Common myeloid progenitor, CD34-positive (primary cell): Measurements from ENCODE around the gene BGN.

ENCODE experiments used
- CTCF ChIA-PET: fragments of 350-600 bp; sonication (Branson Sonifier 250); formaldehyde crosslinking; loops from one replicate; lab custom pipeline; 2021; ENCODE audit warnings: antibody characterized with exemption; lab: Charles Lee
- POLR2A ChIA-PET: fragments of 350-600 bp; sonication (Branson Sonifier 250); formaldehyde crosslinking; loops from one replicate; lab custom pipeline; 2021; ENCODE audit warnings: antibody characterized with exemption; lab: Charles Lee
- DNase-seq, 3 donors: peaks; one replicate each; pipeline versions ENCODE4 v3.0.0 to v3.0.0-alpha.2; 2013
- H3K27ac ChIP-seq, 2 experiments: 1 replicate in 1 of 2; 2 replicates in 1 of 2; pipeline ENCODE4 v1.7.0; 2013; ENCODE audit warnings: inconsistent platforms in 2 of 2, low read length in 2 of 2, mild to moderate bottlenecking in 2 of 2, low read depth in 1 of 2, moderate library complexity in 1 of 2; ENCODE audit not compliant: severe bottlenecking in 2 of 2, insufficient read depth in 1 of 2, poor library complexity in 1 of 2
- H3K27me3 ChIP-seq, 5 experiments: replicated peaks in 2 of 5; 1 replicate in 3 of 5; 2 replicates in 2 of 5; pipeline versions ENCODE4 v1.6.1 to v1.7.0; 2013; ENCODE audit warnings: low read length in 4 of 5, mild to moderate bottlenecking in 2 of 5, moderate library complexity in 2 of 5, inconsistent platforms in 1 of 5; ENCODE audit not compliant: insufficient read depth in 5 of 5, control insufficient read depth in 4 of 5
- H3K36me3 ChIP-seq, 4 experiments: 1 replicate in 2 of 4; 2 replicates in 2 of 4; pipeline versions ENCODE4 v1.6.1 to v1.7.0; 2013; ENCODE audit warnings: low read length in 3 of 4, control low read depth in 1 of 4, mild to moderate bottlenecking in 1 of 4; ENCODE audit not compliant: control insufficient read depth in 4 of 4, insufficient read depth in 4 of 4
- H3K4me1 ChIP-seq, 4 experiments: 1 replicate in 3 of 4; 2 replicates in 1 of 4; pipeline versions ENCODE4 v1.6.1 to v1.7.1; 2013; ENCODE audit warnings: low read length in 3 of 4, mild to moderate bottlenecking in 3 of 4, control low read depth in 1 of 4, inconsistent platforms in 1 of 4, moderate library complexity in 1 of 4; ENCODE audit not compliant: control insufficient read depth in 4 of 4, insufficient read depth in 4 of 4; ENCODE audit errors: control extremely low read depth in 1 of 4
- H3K4me3 ChIP-seq, 7 experiments: 1 replicate in 4 of 7; 2 replicates in 3 of 7; pipeline versions ENCODE4 v1.5.1 to v1.7.0; 2013; ENCODE audit warnings: mild to moderate bottlenecking in 7 of 7, low read length in 6 of 7, moderate library complexity in 6 of 7, inconsistent platforms in 2 of 7, low read depth in 2 of 7, control low read depth in 1 of 7; ENCODE audit not compliant: insufficient read depth in 4 of 7, control insufficient read depth in 1 of 7; ENCODE audit errors: extremely low read depth in 1 of 7
- H3K9me3 ChIP-seq, 5 experiments: 1 replicate in 4 of 5; 2 replicates in 1 of 5; pipeline versions ENCODE4 v1.6.1 to v1.7.1; 2013; ENCODE audit warnings: low read length in 4 of 5, mild to moderate bottlenecking in 2 of 5, inconsistent platforms in 1 of 5, low read depth in 1 of 5, moderate library complexity in 1 of 5; ENCODE audit not compliant: control insufficient read depth in 4 of 5, insufficient read depth in 2 of 5; ENCODE audit errors: control extremely low read depth in 1 of 5
- WGBS: methylation state at CpG from one replicate; pipeline ENCODE4 v1.1.5; 2013; ENCODE audit not compliant: insufficient coverage; 5-methylcytosine and 5-hydroxymethylcytosine counted together

BGN gene

DNA sequence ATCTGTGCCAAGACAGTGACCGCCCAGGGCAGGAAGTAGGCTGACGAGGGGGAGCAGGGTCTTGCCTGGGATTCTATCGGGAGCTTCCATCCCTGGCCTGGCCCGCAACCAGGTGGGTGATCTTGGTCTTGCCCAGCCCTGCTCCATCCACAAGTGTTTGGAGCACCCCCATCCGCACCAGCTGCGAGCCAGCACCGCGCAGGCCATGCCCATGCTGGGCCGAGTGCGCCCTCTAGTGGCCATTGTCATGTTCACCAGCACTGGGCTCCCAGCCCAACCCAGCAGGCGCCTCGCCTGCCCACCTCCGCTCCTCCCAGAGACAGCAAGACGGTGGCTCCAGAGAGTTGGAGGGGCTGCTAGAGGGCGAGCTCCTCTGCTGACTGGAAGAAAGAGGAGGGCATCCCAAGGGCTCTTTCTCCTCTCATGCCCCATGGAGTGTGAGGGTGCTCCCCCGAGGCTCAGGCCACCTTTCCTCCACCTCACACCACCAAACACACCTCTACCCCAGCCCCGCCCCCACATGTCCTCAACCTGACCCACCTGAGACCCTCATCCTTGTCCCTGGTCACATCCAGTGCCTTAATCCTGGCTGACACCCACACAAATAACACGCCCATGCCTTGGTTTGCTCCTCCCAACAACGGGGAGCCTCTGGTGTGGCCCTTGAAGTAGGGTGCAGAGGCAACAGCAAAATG is 12.9 kb downstream of the BGN start:
- DNase-seq: peak; percentile 61 to 83 (median 74)
- 26% methylated on average over 17 of the region's 19 CpGs for WGBS
- Histone ChIP-seq H3K27ac (no peak overlapping the region), H3K4me3 (no peak overlapping the region), H3K27me3 (peaks cover 0 to 22% (median 0%) of the 10 kb centered on the region in 5 experiments), H3K36me3 (no peaks in the 10 kb centered on the region), H3K9me3 (no peaks in the 10 kb centered on the region), H3K4me1 (peaks cover 0 to 1% (median 0%) of the 10 kb centered on the region in 4 experiments)
- POLR2A ChIA-PET: interaction anchor here (0.6 kb wide), 1 partner anchor 169 kb away, joined by 4 read pairs; no protein-coding TSS in a partner anchor
- CTCF ChIA-PET: interaction anchor here (1.1 to 4.8 kb wide), 13 partner anchors 8 to 566 kb away, joined by 3 to 43 read pairs (median 5); partner anchors contain the start of gene HAUS7

- Histone ChIP-seq H3K27me3 (peaks cover 0 to 28% (median 0%) of the 10 kb centered on the region in 5 experiments), H3K4me3 (no peak overlapping the region), H3K9me3 (no peaks in the 10 kb centered on the region), H3K36me3 (no peaks in the 10 kb centered on the region), H3K4me1 (peaks cover 0 to 1% (median 0%) of the 10 kb centered on the region in 4 experiments), H3K27ac (no peak overlapping the region)
- WGBS: 89% methylated on average over 12 of the region's 14 CpGs
- POLR2A ChIA-PET: interaction anchor here (0.6 kb wide), 1 partner anchor 1173 kb away, joined by 4 read pairs; no protein-coding TSS in a partner anchor
- no peak for DNase-seq
- CTCF ChIA-PET: interaction anchor here (0.6 to 4.8 kb wide), 4 partner anchors 18 to 61 kb away, joined by 3 to 43 read pairs (median 3); partner anchors contain the start of gene HAUS7
Measured at GRCh38 chrX:153509592-153509991, 14.8 kb downstream of the BGN start.

GRCh38 chrX:153510383-153510782 is 15.6 kb downstream of the BGN start:
- CTCF ChIA-PET: no interaction called here
- H3K9me3 ChIP-seq: no peaks in the 10 kb centered on the region

GRCh38 chrX:153511784-153512500 is 17.2 kb downstream of the BGN start:
- H3K27ac ChIP-seq: no peak overlapping the region
- H3K9me3 ChIP-seq: no peaks in the 10 kb centered on the region
- H3K4me1 ChIP-seq: peaks cover 0 to 4% (median 0%) of the 10 kb centered on the region in 4 experiments
- no peak for DNase-seq
- POLR2A ChIA-PET: no interaction called here
- CTCF ChIA-PET: no interaction called here
- H3K27me3 ChIP-seq: peaks cover 0 to 45% (median 4%) of the 10 kb centered on the region in 5 experiments
- WGBS: 88% methylated on average over 17 of the region's 17 CpGs
- H3K4me3 ChIP-seq: no peak overlapping the region
- H3K36me3 ChIP-seq: no peaks in the 10 kb centered on the region

More at GRCh38 chrX:153510383-153510782, 15.6 kb downstream of the BGN start:
- H3K27ac ChIP-seq: no peak overlapping the region
- peaks cover 0 to 36% (median under 1%) of the 10 kb centered on the region in 5 experiments for H3K27me3 ChIP-seq
- peaks cover 0 to 1% (median 0%) of the 10 kb centered on the region in 4 experiments for H3K4me1 ChIP-seq
- DNase-seq: no peak
- WGBS: 88% methylated on average over 10 of the region's 11 CpGs
- POLR2A ChIA-PET: no interaction called here
- no peak overlapping the region for H3K4me3 ChIP-seq
- H3K36me3 ChIP-seq: no peaks in the 10 kb centered on the region

DNA sequence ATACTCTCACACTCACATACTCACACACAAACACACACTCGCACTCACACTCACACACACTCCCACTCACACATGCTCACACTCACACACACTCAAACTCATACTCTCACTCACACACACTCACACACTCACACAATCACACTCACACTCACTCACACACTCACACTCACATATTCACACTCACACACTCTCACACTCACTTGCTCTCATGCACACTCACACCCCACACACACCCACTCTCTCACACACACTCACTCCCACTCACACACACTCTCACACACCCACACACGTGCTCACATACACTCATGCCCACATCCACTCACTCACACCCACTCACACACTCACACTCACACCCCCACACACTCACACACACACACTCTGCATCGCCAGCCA is 17.7 kb downstream of the BGN start:
- POLR2A ChIA-PET: no interaction called here
- no peaks in the 10 kb centered on the region for H3K9me3 ChIP-seq
- no peak for DNase-seq
- peaks cover 0 to 2% (median 0%) of the 10 kb centered on the region in 4 experiments for H3K4me1 ChIP-seq
- CTCF ChIA-PET: interaction anchor here (0.6 kb wide), 2 partner anchors 450 to 483 kb away, joined by 3 read pairs; no protein-coding TSS in a partner anchor
- 50% methylated on average over 2 of the region's 3 CpGs for WGBS
- no peaks in the 10 kb centered on the region for H3K36me3 ChIP-seq
- H3K27ac ChIP-seq: no peak overlapping the region
- no peak overlapping the region for H3K4me3 ChIP-seq
- H3K27me3 ChIP-seq: peaks cover 0 to 46% (median 4%) of the 10 kb centered on the region in 5 experiments

DNA sequence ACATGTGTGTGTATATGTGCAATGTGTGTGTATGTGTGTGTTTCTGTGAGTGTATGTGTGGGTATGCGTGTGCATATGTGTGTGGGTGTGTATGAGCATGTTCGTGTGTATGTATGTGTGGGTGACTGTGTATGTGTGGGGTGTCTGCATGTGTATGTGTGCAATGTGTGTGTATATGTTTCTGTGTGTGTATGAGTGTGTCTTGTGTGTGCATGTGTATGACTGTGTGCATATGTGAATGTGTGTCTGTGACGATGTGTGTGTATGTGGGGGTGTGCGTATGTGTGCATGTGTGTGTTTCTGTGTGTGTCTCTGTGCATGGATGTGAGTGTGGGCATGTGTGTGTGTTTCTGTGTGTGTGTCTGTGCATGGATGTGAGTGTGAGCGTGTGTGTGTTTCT is 18.5 kb downstream of the BGN start:
- peaks cover 0 to 54% (median 4%) of the 10 kb centered on the region in 5 experiments for H3K27me3 ChIP-seq
- H3K4me3 ChIP-seq: no peak overlapping the region
- no peaks in the 10 kb centered on the region for H3K36me3 ChIP-seq
- peaks cover 0 to 5% (median 2%) of the 10 kb centered on the region in 4 experiments for H3K4me1 ChIP-seq
- DNase-seq: no peak
- CTCF ChIA-PET: interaction anchor here (0.6 kb wide), 1 partner anchor 484 kb away, joined by 3 read pairs; no protein-coding TSS in a partner anchor
- POLR2A ChIA-PET: no interaction called here
- H3K27ac ChIP-seq: no peak overlapping the region
- no peaks in the 10 kb centered on the region for H3K9me3 ChIP-seq
- WGBS: 67% methylated on average over 4 of the region's 5 CpGs
